PC-3 (cell line): ENCODE results near the gene OCA2.

Source experiments
- CTCF ChIP-seq: fragments of 300-600 bp; sonication (generic); conservative IDR thresholded peaks from 2 replicates; pipeline ENCODE4 v1.5.1; 2017; ENCODE audit warnings: antibody characterized with exemption, low read depth, mild to moderate bottlenecking, low read length
- EZH2phosphoT487 ChIP-seq: fragments of 300-600 bp; sonication (generic); IDR thresholded peaks from 2 replicates; pipeline ENCODE4 v1.6.1; 2018; ENCODE audit warnings: mild to moderate bottlenecking, antibody characterized with exemption, low read length, borderline replicate concordance

- TF ChIP-seq CTCF (no peak), EZH2phosphoT487 (no peak)
Measured at GRCh38 chr15:28094732-28095521, 4.2 kb downstream of the OCA2 start.
